GM18870 (cell line): ENCODE results near the gene IL1R2.
"Not testable (repeated sequence)": the region's sequence is repeated elsewhere in the genome, so short reads cannot be mapped to it uniquely, and the experiment has no call there.

Experiments used
- ATAC-seq: cut with Tn5 transposase; IDR thresholded peaks from one replicate; pipeline ENCODE4 v1.9.1; 2021; ENCODE audit warnings: moderate library complexity; ENCODE audit not compliant: unreplicated experiment

Gene IL1R2

GRCh38 chr2:102058293-102058833 is 66.6 kb downstream of the IL1R2 start:
- ATAC-seq: no peak

GRCh38 chr2:102059151-102059550 is 67.4 kb downstream of the IL1R2 start:
- no peak for ATAC-seq

GRCh38 chr2:102060047-102060446 is 68.3 kb downstream of the IL1R2 start:
- ATAC-seq: no peak

GRCh38 chr2:102060792-102061191 is 69.0 kb downstream of the IL1R2 start:
- no peak for ATAC-seq

- no peak for ATAC-seq
Observed at GRCh38 chr2:102061286-102061699, 69.5 kb downstream of the IL1R2 start.

- no peak for ATAC-seq
Observed at GRCh38 chr2:102061962-102062795, 70.4 kb downstream of the IL1R2 start.

GRCh38 chr2:102062802-102063201 is 71.0 kb downstream of the IL1R2 start:
- no peak for ATAC-seq

GRCh38 chr2:102063487-102063911 is 71.7 kb downstream of the IL1R2 start:
- no peak for ATAC-seq

- no peak for ATAC-seq
Observed at GRCh38 chr2:102063941-102064678, 72.3 kb downstream of the IL1R2 start.

- no peak for ATAC-seq
Observed at GRCh38 chr2:102064679-102065674, 73.2 kb downstream of the IL1R2 start.

GRCh38 chr2:102065675-102066252 is 74.0 kb downstream of the IL1R2 start:
- no peak for ATAC-seq

GRCh38 chr2:102066554-102066953 is 74.8 kb downstream of the IL1R2 start:
- no peak for ATAC-seq

GRCh38 chr2:102068126-102068525 is 76.4 kb downstream of the IL1R2 start:
- not testable (repeated sequence) for ATAC-seq

- ATAC-seq: no peak
Observed at GRCh38 chr2:102069311-102069974, 77.7 kb downstream of the IL1R2 start.

GRCh38 chr2:102070058-102070642 is 78.4 kb downstream of the IL1R2 start:
- ATAC-seq: no peak

- no peak for ATAC-seq
Observed at GRCh38 chr2:102072741-102073140, 81.0 kb downstream of the IL1R2 start.

GRCh38 chr2:102073168-102073724 is 81.5 kb downstream of the IL1R2 start:
- ATAC-seq: no peak

GRCh38 chr2:102074152-102074783 is 82.5 kb downstream of the IL1R2 start:
- ATAC-seq: no peak

GRCh38 chr2:102075479-102075878 is 83.7 kb downstream of the IL1R2 start:
- ATAC-seq: no peak
